GM20431 (cell line): ENCODE measurements around the gene CASKIN1.

Source experiments
- in situ Hi-C: fragments of 300-500 bp; cut with MseI, MboI; formaldehyde crosslinking; loops from one replicate; pipeline ENCODE4 v1.15.0; 2020; ENCODE audit warnings: low sequenced_read_pairs; ENCODE audit not compliant: unreplicated experiment

Gene CASKIN1

DNA sequence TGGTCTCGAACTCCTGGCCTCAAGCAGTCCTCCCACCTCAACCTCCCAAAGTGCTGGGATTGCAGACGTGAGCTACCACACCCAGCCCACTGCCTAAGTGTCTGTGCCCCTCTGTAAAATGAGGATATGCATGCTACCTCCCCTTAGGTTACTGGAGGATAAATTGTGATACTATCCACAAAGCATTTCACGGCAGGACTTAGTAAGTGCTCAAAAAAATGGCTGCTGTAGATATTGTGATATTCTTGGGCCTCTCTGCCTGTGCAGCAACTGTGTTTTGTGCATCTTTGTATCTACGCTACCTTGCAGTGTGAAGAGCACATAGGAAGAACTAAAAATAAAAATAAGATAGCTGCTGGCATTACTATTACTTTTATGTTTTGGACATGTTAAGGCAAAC is 1.9 kb upstream of the CASKIN1 start:
- in situ Hi-C loops: no loop called here

DNA sequence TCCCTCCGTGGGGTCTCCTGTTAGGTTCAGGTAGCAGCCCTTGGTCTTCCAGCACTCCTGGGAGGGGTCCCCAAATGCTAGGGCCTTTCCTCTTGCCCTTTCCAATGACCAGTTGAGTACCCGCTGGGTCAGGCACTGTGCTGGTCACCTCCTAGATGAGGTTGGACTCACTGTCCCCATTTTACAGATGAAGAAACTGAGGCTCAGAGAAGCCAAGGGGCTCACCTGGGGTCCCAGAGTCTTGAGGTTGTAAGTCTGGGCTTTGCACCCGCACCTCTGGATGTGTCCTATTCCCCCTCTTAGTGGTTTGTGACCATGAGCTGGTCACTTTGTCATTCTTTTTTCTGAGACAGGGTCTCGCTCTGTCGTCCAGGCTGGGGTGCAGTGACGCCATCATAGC is 1.4 kb upstream of the CASKIN1 start:
- in situ Hi-C loops: no loop called here

- in situ Hi-C loops: no loop called here
Observed at GRCh38 chr16:2196981-2197511, 641 bp upstream of the CASKIN1 start.

DNA sequence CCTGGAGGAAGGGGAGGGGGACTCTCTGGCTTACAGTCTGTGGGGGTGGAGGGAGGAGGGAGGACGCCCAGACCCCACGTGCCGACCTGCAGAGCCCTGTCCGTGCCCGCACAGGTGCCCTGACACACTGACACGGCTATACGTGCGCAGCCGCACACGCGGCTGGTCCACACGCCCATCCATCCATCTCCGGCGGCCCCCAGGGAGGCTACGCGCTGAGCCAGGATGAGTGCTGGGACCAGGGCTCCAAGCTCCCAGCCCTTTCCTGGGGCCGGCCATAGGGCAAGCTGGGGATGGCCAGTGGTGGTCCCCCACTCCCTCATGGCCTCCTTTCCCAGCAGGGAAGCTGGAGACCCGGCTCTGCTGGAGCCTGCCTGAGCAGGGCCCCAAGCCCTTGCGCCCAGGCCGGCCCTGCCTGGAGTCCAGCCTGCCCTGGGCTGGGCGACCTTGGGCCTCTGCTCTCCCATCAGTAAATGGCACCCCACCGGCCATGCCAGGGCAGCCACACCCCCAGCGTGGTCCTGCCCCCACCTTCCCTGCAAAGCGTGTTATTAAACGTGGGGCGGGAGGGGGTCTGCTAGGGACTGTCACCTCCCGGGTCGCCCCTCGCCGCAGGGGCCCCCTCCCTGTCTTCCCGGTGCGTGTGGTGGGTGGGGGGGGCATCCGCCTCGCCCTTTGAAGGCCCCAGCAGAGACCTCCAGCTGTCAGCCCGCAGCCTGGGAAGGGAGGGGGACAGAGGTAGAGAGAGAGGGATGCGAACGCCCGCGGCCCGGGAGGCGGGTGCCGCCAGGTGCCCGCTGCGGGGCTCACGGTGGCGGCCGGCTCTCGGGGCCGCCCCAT is 863 bp downstream of the CASKIN1 start:
- in situ Hi-C loops: no loop called here

GRCh38 chr16:2194852-2195321 is 1.5 kb downstream of the CASKIN1 start:
- in situ Hi-C loops: no loop called here

DNA sequence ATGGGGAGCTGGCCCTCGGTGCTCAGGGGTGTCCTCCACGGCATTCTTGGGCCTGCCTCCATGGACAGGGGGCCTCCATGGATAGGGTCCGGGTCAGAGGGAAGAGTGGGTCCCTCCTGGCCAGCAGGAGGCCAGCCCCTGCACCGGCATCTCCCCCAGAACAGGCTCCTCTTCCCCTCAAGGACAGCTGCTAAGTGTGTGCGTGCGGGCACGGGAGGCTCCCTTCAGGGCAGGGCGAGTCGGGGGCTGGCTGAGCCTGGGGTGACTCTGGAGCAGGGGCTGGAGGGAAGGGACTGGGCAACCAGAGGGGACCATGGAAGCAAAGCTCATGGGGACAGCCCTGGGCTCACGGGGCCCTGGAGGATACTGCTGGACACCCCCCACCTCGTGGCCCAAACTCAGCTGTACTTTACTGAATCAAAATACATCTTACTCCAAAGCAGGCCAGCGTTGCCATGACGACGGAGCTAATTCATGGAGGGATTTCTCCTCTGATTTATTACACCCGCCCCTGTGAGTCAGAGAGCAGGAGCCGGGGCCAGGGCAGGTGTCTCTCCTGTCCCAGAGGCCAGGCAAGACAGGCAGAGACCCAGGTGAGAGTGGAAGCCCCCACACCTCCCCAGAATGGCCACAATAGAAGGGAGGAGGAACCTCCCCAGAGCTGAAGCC is 2.1 kb downstream of the CASKIN1 start:
- in situ Hi-C loops: no loop called here

- in situ Hi-C loops: no loop called here
Observed at GRCh38 chr16:2191446-2191706, 5.0 kb downstream of the CASKIN1 start.

GRCh38 chr16:2190659-2191445 is 5.6 kb downstream of the CASKIN1 start:
- in situ Hi-C loops: no loop called here

DNA sequence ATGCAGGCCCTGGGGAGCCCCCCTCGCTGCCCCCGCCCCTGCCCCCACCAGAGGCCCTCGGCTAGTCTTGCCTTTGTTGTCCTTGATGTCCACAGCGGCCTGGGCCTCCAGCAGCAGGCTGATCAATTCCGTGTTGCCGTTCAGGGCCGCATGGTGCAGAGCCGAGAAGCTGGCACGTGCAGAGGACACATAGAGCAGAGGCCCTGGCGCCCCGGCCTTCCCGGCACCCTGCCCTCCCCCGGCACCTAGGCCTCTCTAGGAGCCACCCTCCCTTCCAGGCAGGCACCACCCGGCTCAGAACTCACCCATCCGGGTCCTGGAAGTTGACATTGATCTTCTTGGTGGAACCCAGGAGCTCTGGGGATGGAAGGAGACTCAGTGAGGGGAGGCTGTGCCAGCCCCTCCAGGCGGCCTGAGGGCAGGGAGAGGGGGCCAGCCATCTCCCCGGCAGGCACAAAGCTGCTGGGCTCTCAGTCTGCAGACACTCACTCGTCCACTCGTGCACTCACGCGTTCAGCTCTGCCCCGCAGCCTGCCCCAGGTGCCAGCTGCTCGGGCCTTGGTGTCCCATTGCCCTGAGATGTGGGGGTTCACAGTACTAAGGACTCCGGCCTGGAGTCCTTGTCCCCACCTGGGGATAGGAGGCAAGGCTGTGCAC is 6.3 kb downstream of the CASKIN1 start:
- in situ Hi-C loops: no loop called here

DNA sequence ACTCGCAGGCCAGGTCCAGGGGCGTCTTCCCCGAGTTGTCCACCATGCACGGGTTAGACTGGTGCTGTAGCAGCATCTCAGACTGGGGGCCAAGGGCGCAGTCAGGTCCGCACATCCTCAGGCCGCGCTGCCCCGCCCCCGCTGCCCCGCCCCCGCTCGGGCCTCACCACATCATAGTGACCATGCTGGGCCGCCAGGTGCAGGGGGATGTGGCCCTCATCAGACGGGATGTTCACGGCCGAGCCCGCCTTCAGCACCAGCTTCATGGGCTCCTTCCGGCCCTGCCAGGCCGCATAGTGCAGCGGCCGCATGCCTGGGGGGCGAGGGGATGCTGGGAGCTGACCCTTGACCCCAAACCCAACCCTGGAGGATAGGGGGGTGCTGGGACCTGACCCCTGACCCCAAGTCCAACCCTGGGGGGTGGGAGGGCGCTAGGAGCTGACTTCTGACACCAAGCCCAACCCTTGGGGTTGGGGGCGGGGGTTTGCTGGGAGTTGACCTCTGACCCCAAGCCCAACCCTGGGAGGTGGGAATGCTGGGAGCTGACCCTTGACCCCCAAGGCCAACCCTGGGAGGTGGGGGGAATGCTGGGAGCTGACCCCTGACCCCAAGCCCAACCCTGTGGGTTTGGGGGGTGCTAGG is 7.0 kb downstream of the CASKIN1 start:
- in situ Hi-C loops: no loop called here

DNA sequence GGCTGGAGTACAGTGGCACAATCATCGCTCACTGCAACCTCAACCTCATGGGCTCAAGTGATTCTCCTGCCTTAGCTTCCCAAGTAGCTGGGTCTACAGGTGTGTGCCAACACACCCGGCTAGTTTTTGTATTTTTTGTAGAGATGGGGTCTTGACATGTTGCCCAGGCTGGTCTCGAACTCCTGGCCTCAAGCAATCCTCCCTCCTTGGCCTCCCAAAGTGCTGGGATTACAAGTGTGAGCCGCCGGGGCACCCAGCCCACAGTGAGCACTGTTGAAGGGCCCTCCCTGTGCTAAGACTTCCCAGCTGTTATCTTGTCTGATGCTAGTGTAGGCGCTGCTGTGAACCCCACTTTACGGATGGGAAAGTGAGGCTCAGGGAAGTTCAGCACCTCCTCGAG is 8.0 kb downstream of the CASKIN1 start:
- in situ Hi-C loops: no loop called here

GRCh38 chr16:2187212-2187611 is 9.2 kb downstream of the CASKIN1 start:
- in situ Hi-C loops: no loop called here

- in situ Hi-C loops: no loop called here
Observed at GRCh38 chr16:2186505-2186904, 9.9 kb downstream of the CASKIN1 start.

GRCh38 chr16:2186064-2186463 is 10.3 kb downstream of the CASKIN1 start:
- in situ Hi-C loops: no loop called here

DNA sequence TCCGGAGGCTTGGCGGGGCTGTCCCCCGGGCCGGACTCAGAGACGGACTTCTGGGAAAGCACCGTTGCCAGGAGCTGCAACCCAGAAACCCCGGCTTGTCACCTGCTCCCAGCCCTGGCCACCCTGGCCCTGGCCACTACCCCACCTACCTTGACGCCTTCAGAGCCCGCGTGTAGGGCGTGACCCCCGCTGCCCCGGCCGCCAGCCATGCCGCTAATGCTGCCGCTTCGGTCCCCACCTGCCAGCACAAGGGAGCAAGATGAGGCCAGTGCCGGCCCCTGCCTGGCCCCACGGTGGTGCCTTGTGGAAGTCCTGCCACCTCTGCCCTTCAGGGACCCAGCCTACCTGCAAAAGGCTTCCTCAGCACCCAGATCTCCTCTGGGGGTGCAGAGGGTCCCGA is 11.4 kb downstream of the CASKIN1 start:
- in situ Hi-C loops: no loop called here

GRCh38 chr16:2184346-2184745 is 12.1 kb downstream of the CASKIN1 start:
- in situ Hi-C loops: no loop called here

DNA sequence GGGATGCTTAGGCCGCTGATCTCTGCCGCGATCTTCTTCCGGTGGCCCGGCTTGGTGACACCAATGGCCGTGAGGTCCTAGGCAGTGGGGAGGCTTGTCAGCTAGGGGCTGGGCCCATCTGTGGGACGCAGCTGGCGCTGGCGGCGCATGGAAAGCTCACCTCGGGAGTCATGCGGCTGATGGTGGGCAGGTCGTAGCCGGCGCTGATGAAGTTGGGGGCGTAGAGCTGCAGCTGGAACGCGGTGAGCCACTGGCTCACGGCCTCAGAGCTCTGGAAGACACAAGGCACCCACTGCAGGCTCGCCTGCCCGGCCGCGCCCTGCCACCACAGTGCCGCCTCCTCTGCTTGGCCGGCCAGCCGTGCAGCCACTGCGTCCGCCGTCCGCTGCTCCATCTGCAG is 12.7 kb downstream of the CASKIN1 start:
- in situ Hi-C loops: no loop called here

GRCh38 chr16:2181952-2182351 is 14.5 kb downstream of the CASKIN1 start:
- in situ Hi-C loops: no loop called here

- in situ Hi-C loops: no loop called here
Observed at GRCh38 chr16:2180962-2181923, 15.2 kb downstream of the CASKIN1 start.
